PFSK-1 (cell line): ENCODE data around the gene CASZ1.

Experiments used
- FOXP2 ChIP-seq: optimal IDR thresholded peaks from 2 replicates; pipeline ENCODE3; 2011; ENCODE audit warnings: borderline replicate concordance, control low read depth, inconsistent platforms; ENCODE audit not compliant: insufficient read depth; ENCODE audit errors: extremely low read length, extremely low read depth
- POLR2AphosphoS5 ChIP-seq: IDR thresholded peaks from 2 replicates; pipeline ENCODE4 v1.6.1; 2012; ENCODE audit warnings: low read depth, mild to moderate bottlenecking, control low read depth, low read length, moderate library complexity
- SIN3A ChIP-seq: IDR thresholded peaks from 2 replicates; pipeline ENCODE4 v1.6.1; 2012; ENCODE audit warnings: mild to moderate bottlenecking, low read length, moderate library complexity, borderline replicate concordance; ENCODE audit not compliant: insufficient read depth
- TAF1 ChIP-seq: IDR thresholded peaks from 2 replicates; pipeline ENCODE4 v1.6.1; 2012; ENCODE audit warnings: low read length, control low read depth, borderline replicate concordance; ENCODE audit not compliant: insufficient read depth
- TF ChIP-seq, protein P1 (sequence below), 2 experiments: IDR thresholded peaks; 2 replicates each; pipeline versions ENCODE4 v1.6.1 to v1.8.0; 2011 to 2012; ENCODE audit warnings: low read depth in 2 of 2, low read length in 2 of 2, control low read depth in 1 of 2, inconsistent platforms in 1 of 2, mild to moderate bottlenecking in 1 of 2, moderate library complexity in 1 of 2; ENCODE audit not compliant: insufficient read depth in 1 of 2

CASZ1 gene

DNA sequence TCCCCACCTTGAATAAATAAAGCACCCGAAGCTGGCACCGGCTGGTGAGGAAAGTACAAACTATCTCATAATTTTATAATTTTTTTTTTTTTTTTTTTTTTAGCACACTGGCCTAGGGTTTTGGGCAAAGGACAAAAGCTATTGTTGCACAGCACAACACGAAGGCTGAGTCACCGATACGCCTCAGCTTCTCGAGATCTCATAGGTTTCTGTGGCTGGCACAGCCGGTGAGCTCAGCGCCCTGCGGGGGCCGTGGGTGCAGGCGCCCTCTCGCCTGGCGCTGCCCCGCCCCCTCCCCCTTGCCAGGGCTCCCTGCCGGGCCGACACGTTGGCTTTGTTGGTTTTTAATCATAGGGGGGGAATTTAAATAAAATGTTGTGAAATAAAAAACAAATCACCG, 17.2 kb downstream of the CASZ1 start:
- TF ChIP-seq, protein P1, sequence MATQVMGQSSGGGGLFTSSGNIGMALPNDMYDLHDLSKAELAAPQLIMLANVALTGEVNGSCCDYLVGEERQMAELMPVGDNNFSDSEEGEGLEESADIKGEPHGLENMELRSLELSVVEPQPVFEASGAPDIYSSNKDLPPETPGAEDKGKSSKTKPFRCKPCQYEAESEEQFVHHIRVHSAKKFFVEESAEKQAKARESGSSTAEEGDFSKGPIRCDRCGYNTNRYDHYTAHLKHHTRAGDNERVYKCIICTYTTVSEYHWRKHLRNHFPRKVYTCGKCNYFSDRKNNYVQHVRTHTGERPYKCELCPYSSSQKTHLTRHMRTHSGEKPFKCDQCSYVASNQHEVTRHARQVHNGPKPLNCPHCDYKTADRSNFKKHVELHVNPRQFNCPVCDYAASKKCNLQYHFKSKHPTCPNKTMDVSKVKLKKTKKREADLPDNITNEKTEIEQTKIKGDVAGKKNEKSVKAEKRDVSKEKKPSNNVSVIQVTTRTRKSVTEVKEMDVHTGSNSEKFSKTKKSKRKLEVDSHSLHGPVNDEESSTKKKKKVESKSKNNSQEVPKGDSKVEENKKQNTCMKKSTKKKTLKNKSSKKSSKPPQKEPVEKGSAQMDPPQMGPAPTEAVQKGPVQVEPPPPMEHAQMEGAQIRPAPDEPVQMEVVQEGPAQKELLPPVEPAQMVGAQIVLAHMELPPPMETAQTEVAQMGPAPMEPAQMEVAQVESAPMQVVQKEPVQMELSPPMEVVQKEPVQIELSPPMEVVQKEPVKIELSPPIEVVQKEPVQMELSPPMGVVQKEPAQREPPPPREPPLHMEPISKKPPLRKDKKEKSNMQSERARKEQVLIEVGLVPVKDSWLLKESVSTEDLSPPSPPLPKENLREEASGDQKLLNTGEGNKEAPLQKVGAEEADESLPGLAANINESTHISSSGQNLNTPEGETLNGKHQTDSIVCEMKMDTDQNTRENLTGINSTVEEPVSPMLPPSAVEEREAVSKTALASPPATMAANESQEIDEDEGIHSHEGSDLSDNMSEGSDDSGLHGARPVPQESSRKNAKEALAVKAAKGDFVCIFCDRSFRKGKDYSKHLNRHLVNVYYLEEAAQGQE (IDR thresholded peaks at IDR 0.05; ENCODE audit: insufficient read depth in 1 of 2, low read depth in 2 of 2, low read length in 2 of 2) = no peak
- TF ChIP-seq POLR2AphosphoS5 (no peak), SIN3A (no peak), FOXP2 (no peak), TAF1 (no peak)

DNA sequence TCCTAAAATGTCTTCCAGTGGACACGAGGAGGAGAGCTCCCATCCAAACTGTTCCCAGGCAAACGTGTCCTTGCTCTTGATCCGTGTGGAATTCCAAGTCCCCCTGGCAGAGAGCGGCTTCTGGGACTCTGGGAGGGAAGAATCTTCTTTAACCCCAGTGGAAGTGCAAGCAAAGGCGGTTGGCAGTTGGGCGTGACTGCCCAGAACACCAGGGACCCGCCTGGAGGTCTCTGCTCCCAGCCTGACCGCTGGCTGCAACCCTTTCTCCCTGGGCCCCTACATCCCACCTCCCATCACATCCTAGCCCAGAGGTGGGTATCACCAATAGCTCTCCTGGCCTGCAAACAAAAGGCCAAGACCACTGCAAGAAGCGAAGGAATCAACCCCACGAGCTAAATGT, 17.8 kb downstream of the CASZ1 start:
- no peak for TF ChIP-seq SIN3A
- TF ChIP-seq POLR2AphosphoS5 = no peak
- TF ChIP-seq TAF1 = no peak
- no peak for TF ChIP-seq FOXP2
- TF ChIP-seq, protein P1 (IDR thresholded peaks at IDR 0.05; ENCODE audit: insufficient read depth in 1 of 2, low read depth in 2 of 2, low read length in 2 of 2) = no peak

DNA sequence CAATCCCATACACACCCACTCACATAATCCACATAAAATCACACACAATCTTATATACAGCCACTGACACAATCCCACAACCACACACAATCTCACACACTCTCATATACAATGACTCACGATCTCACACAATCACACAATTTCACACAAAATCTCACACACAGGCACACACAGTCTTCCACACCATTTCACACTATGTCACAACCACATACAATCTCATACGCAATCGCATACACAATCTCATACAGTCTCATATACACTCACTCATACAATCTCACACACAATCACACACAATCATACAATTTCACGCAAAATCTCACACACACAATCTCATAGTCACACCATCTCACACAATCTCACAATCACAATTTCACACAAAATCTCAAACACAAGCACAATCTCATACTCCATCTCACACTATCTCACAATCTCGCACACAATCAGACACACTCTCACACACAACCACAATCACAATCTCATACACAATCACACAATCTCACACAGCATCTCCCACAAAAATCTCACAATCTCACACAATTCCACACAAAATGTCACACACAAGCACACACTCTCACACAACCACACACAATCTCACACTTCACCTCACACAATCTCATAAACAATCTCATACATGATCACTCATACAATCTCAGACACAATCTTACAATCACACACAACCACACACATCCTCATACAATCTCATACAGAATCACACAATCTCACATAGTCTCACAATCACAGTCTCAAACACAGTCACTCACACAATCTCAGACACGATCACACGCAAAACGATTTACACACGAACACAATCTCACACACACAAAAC, 18.5 kb downstream of the CASZ1 start:
- no peak for TF ChIP-seq POLR2AphosphoS5
- no peak for TF ChIP-seq FOXP2
- no peak for TF ChIP-seq SIN3A
- no peak for TF ChIP-seq TAF1
- TF ChIP-seq, protein P1 (IDR thresholded peaks at IDR 0.05; ENCODE audit: insufficient read depth in 1 of 2, low read depth in 2 of 2, low read length in 2 of 2) = no peak

DNA sequence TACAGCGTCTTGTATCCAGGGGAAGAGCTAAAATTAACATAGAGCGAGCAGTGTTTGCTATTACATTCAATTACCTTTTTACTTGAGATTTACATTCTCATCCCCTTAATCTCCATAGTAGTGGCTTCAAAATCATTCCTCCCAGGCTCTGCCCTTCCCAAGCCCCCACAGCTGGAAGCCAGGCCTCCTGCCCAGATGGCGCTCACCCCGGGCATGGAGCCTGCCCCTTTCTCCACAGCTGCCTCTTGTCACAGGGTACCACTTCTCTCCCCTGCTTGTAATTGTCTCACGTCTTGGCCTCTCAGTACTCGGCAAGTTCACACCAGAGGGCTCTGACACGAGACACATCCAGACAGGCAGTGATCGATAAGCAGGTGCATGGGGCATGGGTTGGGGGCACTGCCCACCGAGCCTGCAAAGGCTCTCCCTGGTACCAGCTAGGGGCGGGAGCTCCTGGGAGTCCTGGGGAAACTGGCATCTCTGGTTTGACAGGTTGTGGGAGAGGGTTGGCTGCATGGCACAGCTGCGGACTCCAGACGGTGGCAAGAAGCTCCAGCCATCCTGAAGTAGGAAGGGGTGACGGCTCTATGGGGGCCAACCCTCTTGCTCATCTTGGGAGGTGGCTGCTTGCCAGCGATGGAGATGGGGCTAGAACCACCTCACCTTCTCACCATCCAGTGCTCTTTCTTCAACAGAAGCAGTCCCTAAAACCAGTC, 20.1 kb downstream of the CASZ1 start:
- TF ChIP-seq SIN3A (no peak), TAF1 (no peak), POLR2AphosphoS5 (no peak), FOXP2 (no peak)
- TF ChIP-seq, protein P1 (IDR thresholded peaks at IDR 0.05; ENCODE audit: insufficient read depth in 1 of 2, low read depth in 2 of 2, low read length in 2 of 2) = no peak
